IMR-90 (cell line): ENCODE results near the gene SULT1C4. TPM values are rescaled to one million over a fixed set of nuclear protein-coding genes. Genes with fewer than 3 reads are reported as not detected.

Source experiments
- ATAC-seq: fragments of 200-7000 bp; cut with Tn5 transposase; 2 replicates; pipeline ENCODE4 v1.9.1; 2020; ENCODE audit warnings: low read depth, mild to moderate bottlenecking, moderate library complexity
- BruUV-seq: library from RNA; stranded (reverse); fragments of 400-500 nt; replicated peaks from 2 replicates; lab custom pipeline; 2021; lab: Mats Ljungman, UMichigan
- CTCF ChIA-PET: fragments of 300-600 bp; formaldehyde crosslinking; extraction: SDS; loops from one replicate; lab custom pipeline; 2021; ENCODE audit warnings: antibody characterized with exemption; lab: Yijun Ruan, JAX
- POLR2A ChIA-PET: fragments of 300-600 bp; sonication (Branson Sonifier 250); formaldehyde crosslinking; loops from one replicate; lab custom pipeline; 2022; ENCODE audit warnings: antibody characterized with exemption; ENCODE audit not compliant: unreplicated experiment; lab: Charles Lee
- DNase-seq: peaks from one replicate; pipeline ENCODE4 v3.0.0; 2013
- H2AFZ ChIP-seq: replicated peaks from 2 replicates; pipeline ENCODE3; 2013; ENCODE audit warnings: low read length, mild to moderate bottlenecking; ENCODE audit not compliant: poor library complexity
- H2AK5ac ChIP-seq: 2 replicates; pipeline ENCODE4 v1.6.1; 2013; ENCODE audit warnings: low read depth, low read length, inconsistent platforms
- H2AK9ac ChIP-seq: replicated peaks from 2 replicates; pipeline ENCODE3; 2013; ENCODE audit warnings: mild to moderate bottlenecking, low read depth, low read length, moderate library complexity; ENCODE audit not compliant: poor library complexity
- H2BK120ac ChIP-seq: 2 replicates; pipeline ENCODE4 v1.6.1; 2013; ENCODE audit warnings: low read depth, low read length, inconsistent platforms
- H2BK15ac ChIP-seq: 3 replicates; pipeline ENCODE4 v1.6.1; 2013; ENCODE audit warnings: low read depth, low read length, inconsistent platforms
- H2BK20ac ChIP-seq: 2 replicates; pipeline ENCODE4 v1.6.1; 2013; ENCODE audit warnings: low read depth, mild to moderate bottlenecking, inconsistent platforms, low read length, moderate library complexity
- H2BK5ac ChIP-seq: 2 replicates; pipeline ENCODE4 v1.6.1; 2013; ENCODE audit warnings: mild to moderate bottlenecking, low read depth, low read length, inconsistent platforms; ENCODE audit not compliant: poor library complexity, severe bottlenecking
- H3K14ac ChIP-seq: replicated peaks from 2 replicates; pipeline ENCODE4 v1.6.1; 2013; ENCODE audit warnings: low read depth, low read length, inconsistent platforms
- H3K18ac ChIP-seq: 2 replicates; pipeline ENCODE4 v1.6.1; 2013; ENCODE audit warnings: low read depth, low read length, control low read depth
- H3K23ac ChIP-seq: 2 replicates; pipeline ENCODE4 v1.6.1; 2013; ENCODE audit warnings: low read depth, low read length, inconsistent platforms
- H3K27ac ChIP-seq: 2 replicates; pipeline ENCODE4 v1.5.1; 2013; ENCODE audit warnings: mild to moderate bottlenecking, control low read depth, low read length; ENCODE audit not compliant: insufficient read depth
- H3K27me3 ChIP-seq: 2 replicates; pipeline ENCODE4 v1.6.1; 2013; ENCODE audit warnings: low read length; ENCODE audit not compliant: control insufficient read depth, insufficient read depth
- H3K36me3 ChIP-seq: 2 replicates; pipeline ENCODE4 v1.6.1; 2013; ENCODE audit warnings: low read length, mixed read lengths; ENCODE audit not compliant: control insufficient read depth, insufficient read depth
- H3K4ac ChIP-seq: 2 replicates; pipeline ENCODE4 v1.6.1; 2013; ENCODE audit warnings: low read depth, low read length, inconsistent platforms
- H3K4me1 ChIP-seq: 2 replicates; pipeline ENCODE4 v1.6.1; 2013; ENCODE audit warnings: low read length, mixed read lengths; ENCODE audit not compliant: control insufficient read depth, insufficient read depth
- H3K4me2 ChIP-seq: 2 replicates; pipeline ENCODE4 v1.6.1; 2013; ENCODE audit warnings: low read depth, mild to moderate bottlenecking, control low read depth, low read length, moderate library complexity
- H3K4me3 ChIP-seq: 2 replicates; pipeline ENCODE4 v1.5.1; 2013; ENCODE audit warnings: low read depth, mild to moderate bottlenecking, control low read depth, low read length, moderate library complexity; ENCODE audit not compliant: insufficient read depth
- H3K56ac ChIP-seq: 2 replicates; pipeline ENCODE4 v1.6.1; 2013; ENCODE audit warnings: low read length, inconsistent platforms; ENCODE audit not compliant: insufficient read depth; ENCODE audit errors: extremely low read depth
- H3K79me1 ChIP-seq, 2 experiments: 2 replicates each; pipeline ENCODE4 v1.6.1; 2013; ENCODE audit warnings: low read length in 2 of 2, inconsistent platforms in 1 of 2, low read depth in 1 of 2
- H3K9ac ChIP-seq: 2 replicates; pipeline ENCODE4 v1.6.1; 2013; ENCODE audit warnings: low read depth, low read length, control low read depth
- H3K9me1 ChIP-seq: 2 replicates; pipeline ENCODE4 v1.6.1; 2013; ENCODE audit warnings: low read length, inconsistent platforms; ENCODE audit not compliant: insufficient read depth
- H3K9me3 ChIP-seq: 2 replicates; pipeline ENCODE4 v1.6.1; 2013; ENCODE audit warnings: low read length; ENCODE audit not compliant: control insufficient read depth, insufficient read depth
- H4K20me1 ChIP-seq: 2 replicates; pipeline ENCODE4 v1.6.1; 2013; ENCODE audit warnings: low read length, inconsistent platforms; ENCODE audit not compliant: insufficient read depth
- H4K5ac ChIP-seq: 2 replicates; pipeline ENCODE4 v1.6.1; 2013; ENCODE audit warnings: mild to moderate bottlenecking, low read depth, low read length, control low read depth
- H4K8ac ChIP-seq, 2 experiments: 2 replicates each; pipeline ENCODE4 v1.6.1; 2013; ENCODE audit warnings: low read depth in 2 of 2, low read length in 2 of 2, control low read depth in 1 of 2, inconsistent platforms in 1 of 2
- H4K91ac ChIP-seq: 2 replicates; pipeline ENCODE4 v1.6.1; 2013; ENCODE audit warnings: low read depth, low read length, inconsistent platforms; ENCODE audit not compliant: insufficient read depth
- BHLHE40 ChIP-seq: fragments of 150-350 bp; IDR thresholded peaks from 2 replicates; pipeline ENCODE4 v1.6.1; 2016; ENCODE audit warnings: mild to moderate bottlenecking, low read depth, low read length
- CEBPB ChIP-seq: IDR thresholded peaks from 2 replicates; pipeline ENCODE4 v1.6.1; 2012; ENCODE audit warnings: low read depth, low read length, improper control_type of control experiment
- CHD1 ChIP-seq: IDR thresholded peaks from 2 replicates; pipeline ENCODE4 v1.6.1; 2012; ENCODE audit warnings: low read depth, low read length, improper control_type of control experiment
- CTCF ChIP-seq: conservative IDR thresholded peaks from 2 replicates; pipeline ENCODE4 v1.5.1; 2012; ENCODE audit warnings: mild to moderate bottlenecking, low read depth, low read length, improper control_type of control experiment
- ELK1 ChIP-seq: fragments of 150-350 bp; IDR thresholded peaks from 2 replicates; pipeline ENCODE4 v1.6.1; 2016; ENCODE audit warnings: low read depth, mild to moderate bottlenecking, low read length, moderate library complexity, borderline replicate concordance
- FOS ChIP-seq: fragments of 150-350 bp; IDR thresholded peaks from 2 replicates; pipeline ENCODE4 v1.6.1; 2016; ENCODE audit warnings: low read depth, low read length
- MAFK ChIP-seq: IDR thresholded peaks from 2 replicates; pipeline ENCODE4 v1.6.1; 2012; ENCODE audit warnings: low read depth, low read length, improper control_type of control experiment
- MAZ ChIP-seq: IDR thresholded peaks from 2 replicates; pipeline ENCODE4 v1.6.1; 2012; ENCODE audit warnings: low read depth, mild to moderate bottlenecking, low read length, improper control_type of control experiment, moderate library complexity, borderline replicate concordance
- MXI1 ChIP-seq: IDR thresholded peaks from 2 replicates; pipeline ENCODE4 v1.6.1; 2012; ENCODE audit warnings: low read depth, mild to moderate bottlenecking, low read length, moderate library complexity, borderline replicate concordance
- NFE2L2 ChIP-seq: fragments of 150-350 bp; IDR thresholded peaks from 2 replicates; pipeline ENCODE4 v1.6.1; 2016; ENCODE audit warnings: low read depth, mild to moderate bottlenecking, low read length
- POLR2A ChIP-seq: IDR thresholded peaks from 2 replicates; pipeline ENCODE4 v1.6.1; 2012; ENCODE audit warnings: mild to moderate bottlenecking, low read depth, low read length
- RAD21 ChIP-seq: IDR thresholded peaks from 2 replicates; pipeline ENCODE4 v1.6.1; 2012; ENCODE audit warnings: low read length, improper control_type of control experiment
- RCOR1 ChIP-seq: IDR thresholded peaks from 2 replicates; pipeline ENCODE4 v1.6.1; 2012; ENCODE audit warnings: mild to moderate bottlenecking, low read length, improper control_type of control experiment; ENCODE audit not compliant: insufficient replicate concordance
- RFX5 ChIP-seq: IDR thresholded peaks from 2 replicates; pipeline ENCODE4 v1.8.0; 2012; ENCODE audit warnings: low read depth, mild to moderate bottlenecking, low read length, moderate library complexity
- SMC3 ChIP-seq: fragments of 150-350 bp; IDR thresholded peaks from 2 replicates; pipeline ENCODE4 v1.6.1; 2016; ENCODE audit warnings: low read depth, mild to moderate bottlenecking, antibody characterized with exemption, low read length, moderate library complexity
- USF2 ChIP-seq: fragments of 150-350 bp; IDR thresholded peaks from 2 replicates; pipeline ENCODE4 v1.6.1; 2017; ENCODE audit warnings: mild to moderate bottlenecking, antibody characterized with exemption, low read length, low read depth
- WGBS, 2 experiments: methylation state at CpG; one replicate each; pipeline versions ENCODE4 v1.1.5 to v1.1.7; 2013; ENCODE audit warnings: missing lambda C conversion rate in 2 of 2; ENCODE audit not compliant: insufficient read length in 1 of 2; ENCODE audit errors: extremely low coverage in 2 of 2; 5-methylcytosine and 5-hydroxymethylcytosine counted together
- dilution Hi-C: fragments of 300-500 bp; cut with HindIII; formaldehyde crosslinking; loops from one replicate; pipeline ENCODE4 v1.14.3; 2018; ENCODE audit warnings: low sequenced_read_pairs; ENCODE audit not compliant: unreplicated experiment
- in situ Hi-C: fragments of 300-500 bp; cut with MboI; formaldehyde crosslinking; loops from 3 replicates; pipeline ENCODE4 v1.14.3; 2019; ENCODE audit warnings: low sequenced_read_pairs, inconsistent platforms, mixed read lengths
- intact Hi-C: fragments of 100-400 bp; cut with micrococcal nuclease; formaldehyde crosslinking; loops from 2 replicates; pipeline ENCODE4 v1.10.0; 2022
- polyA plus RNA-seq, 3 experiments: library from polyadenylated mRNA; depleted of rRNA; stranded (reverse); fragments of >200 nt; gene quantifications; 2 replicates each; pipeline ENCODE4 v1.2.3, GENCODE V29; 2012; ENCODE audit warnings: low replicate concordance in 1 of 3
- total RNA-seq: library from RNA; depleted of rRNA; stranded (reverse); fragments of >200 nt; gene quantifications from 2 replicates; pipeline ENCODE4 v1.2.3, GENCODE V29; 2012

SULT1C4 gene
- total and polyA plus RNA-seq, 2 of the 4 experiments (the other 2 are of a cell fraction) = 0.36 to 0.50 TPM

- Histone ChIP-seq H2AK5ac (no peak overlapping the region), H3K14ac (no peak overlapping the region), H4K5ac (no peak overlapping the region), H2BK5ac (no peak overlapping the region), H2BK120ac (no peak overlapping the region), H4K20me1 (no peaks in the 10 kb centered on the region), H3K4me3 (no peak overlapping the region), H3K36me3 (no peaks in the 10 kb centered on the region), H2BK20ac (no peak overlapping the region), H3K9me3 (no peaks in the 10 kb centered on the region), H3K56ac (no peak overlapping the region), H3K9me1 (peaks cover 5% of the 10 kb centered on the region; the same call in 1 of the 2 replicates), H3K18ac (no peak overlapping the region), H3K23ac (0 out of 2 replicates have a peak overlapping the region, but pooled peaks have one; percentile 15), H3K4me1 (peaks cover 3% of the 10 kb centered on the region; the same call in 1 of the 2 replicates), H3K4ac (no peak overlapping the region), H4K8ac (no peak overlapping the region), H2BK15ac (no peak overlapping the region), H2AFZ (peak overlapping the region; percentile 8), H2AK9ac (no peak overlapping the region), H3K9ac (no peak overlapping the region), H3K4me2 (no peak overlapping the region), H3K27me3 (no peaks in the 10 kb centered on the region), H3K79me1 (no peaks in the 10 kb centered on the region), H4K91ac (no peak overlapping the region), H3K27ac (no peak overlapping the region)
- TF ChIP-seq NFE2L2 (no peak), POLR2A (no peak), FOS (no peak), RFX5 (no peak), CEBPB (no peak), MXI1 (no peak), MAFK (no peak), SMC3 (no peak), ELK1 (no peak), RCOR1 (no peak), BHLHE40 (no peak), USF2 (no peak), CHD1 (no peak), MAZ (no peak), CTCF (no peak), RAD21 (no peak)
- ATAC-seq = no peak
- DNase-seq = no peak
- 90% methylated on average over 2 of the region's 5 CpGs; no CpG with 5 or more reads in 1 of the 2 experiments for WGBS, 2 experiments
- dilution Hi-C loops = no loop called here
- ChIA-PET CTCF (no interaction called here), POLR2A (no interaction called here)
- in situ Hi-C loops = no loop called here
- no TSS peak for BruUV-seq
- intact Hi-C loops = no loop called here
Measured at GRCh38 chr2:108385411-108386071, 7.8 kb downstream of the SULT1C4 start.
